ENCODE results near the gene HIPK2.

- TF ChIP-seq CTCF (IDR thresholded peaks at IDR 0.05): no peak
- no peak for TF ChIP-seq POLR2AphosphoS5 (IDR thresholded peaks at IDR 0.05)
- no peak for TF ChIP-seq POLR2A (IDR thresholded peaks at IDR 0.05)
- no peak for TF ChIP-seq EP300 (IDR thresholded peaks at IDR 0.05)
Observed at GRCh38 chr7:139768249-139768824, 9.5 kb downstream of the HIPK2 start.
